ENCODE data around the gene AEN. TPM values are rescaled to one million over a fixed set of nuclear protein-coding genes. Genes with fewer than 3 reads are reported as not detected.

The AEN gene, protein sequence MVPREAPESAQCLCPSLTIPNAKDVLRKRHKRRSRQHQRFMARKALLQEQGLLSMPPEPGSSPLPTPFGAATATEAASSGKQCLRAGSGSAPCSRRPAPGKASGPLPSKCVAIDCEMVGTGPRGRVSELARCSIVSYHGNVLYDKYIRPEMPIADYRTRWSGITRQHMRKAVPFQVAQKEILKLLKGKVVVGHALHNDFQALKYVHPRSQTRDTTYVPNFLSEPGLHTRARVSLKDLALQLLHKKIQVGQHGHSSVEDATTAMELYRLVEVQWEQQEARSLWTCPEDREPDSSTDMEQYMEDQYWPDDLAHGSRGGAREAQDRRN
- 10 to 100 TPM; 39.6 to 40.3 TPM for total RNA-seq

DNA sequence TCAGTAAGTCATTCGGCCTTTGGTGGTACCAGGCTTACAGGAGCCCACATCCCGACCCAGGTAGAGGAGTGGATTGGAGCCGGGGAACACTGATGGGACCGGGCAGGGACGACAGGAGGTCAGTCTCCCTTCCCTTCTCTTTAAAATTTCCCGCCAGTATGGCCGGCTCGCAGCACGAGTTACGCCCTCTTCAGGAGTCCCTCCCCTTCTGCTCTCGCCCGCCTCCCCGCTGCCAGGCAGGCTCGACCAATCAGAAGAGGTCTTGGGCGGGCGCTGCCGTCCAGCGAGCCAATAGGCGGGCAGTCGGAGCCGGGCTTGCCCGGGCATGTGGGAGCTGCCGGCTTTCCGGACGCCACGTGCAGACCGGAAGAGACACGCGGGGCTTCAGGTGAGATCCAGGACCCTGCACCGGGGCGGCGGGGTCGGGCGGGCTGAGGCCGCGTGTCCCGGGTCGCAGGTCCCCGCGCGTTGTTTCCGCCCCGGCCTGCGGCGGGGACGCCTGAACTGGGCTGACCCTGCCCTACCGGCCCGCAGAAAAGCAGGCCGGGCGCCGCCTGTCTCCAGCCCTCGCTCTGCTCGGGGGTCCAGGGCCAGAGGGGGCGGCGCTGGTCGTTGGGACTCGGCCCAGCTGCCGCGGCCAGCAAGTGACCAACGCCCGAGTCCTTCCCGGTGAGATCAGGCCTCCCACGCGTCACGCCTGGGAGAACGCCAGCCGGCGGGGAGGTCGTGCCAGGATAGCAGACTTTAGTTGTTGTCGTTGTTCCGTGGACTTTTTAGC lies at the start of gene AEN:
Gene AEN (plus strand): TSS at position 346 of the 778 bp plus-strand sequence. CDS start 4,870 bp downstream, outside the sequence.

DNA sequence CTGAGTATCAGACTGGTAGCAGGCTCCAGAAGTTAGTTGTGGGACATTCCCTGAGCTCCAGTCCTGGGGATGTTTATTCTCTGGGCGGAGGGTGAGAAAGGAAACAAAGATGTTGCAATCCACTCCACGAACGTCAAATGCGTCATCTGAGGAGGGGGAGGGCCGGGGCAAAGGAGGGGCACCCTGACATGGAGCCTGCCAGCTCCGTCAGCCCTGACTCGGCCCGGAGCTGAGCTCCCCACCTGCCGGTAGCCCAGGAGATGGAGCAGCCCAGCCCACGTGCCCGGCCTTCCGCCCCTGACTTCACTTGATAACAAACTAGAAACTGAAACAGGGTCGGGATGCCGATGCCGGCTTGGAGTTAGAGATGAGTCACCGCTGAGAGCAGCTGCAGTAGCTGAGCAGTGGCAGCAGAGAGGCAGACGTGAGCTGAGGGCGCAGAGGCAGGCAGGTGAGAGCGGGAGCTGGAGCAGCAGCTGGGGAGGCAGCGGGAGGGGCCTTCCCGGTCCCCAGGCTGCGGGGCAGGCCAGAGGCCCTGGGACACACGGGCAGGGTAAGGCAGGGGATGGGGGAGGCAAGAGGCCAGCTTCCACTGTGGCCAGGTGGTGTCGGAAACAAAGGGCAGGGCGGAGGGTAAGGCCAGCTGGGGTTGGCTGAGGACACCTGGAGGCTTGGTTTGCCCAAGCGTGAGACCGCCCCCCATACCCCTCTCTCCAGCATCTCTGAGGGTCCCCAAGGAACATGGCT lies 17.7 kb downstream of the AEN start, which contains the start of gene ISG20:
Gene ISG20 (plus strand): TSS at position 391 of the 747 bp plus-strand sequence. CDS start 351 bp downstream, at position 742.

Small RNA genes within 50 kb of the gene (microRNA-seq; reads per million reads assigned to microRNA genes)
- gene MIR1179 (ENCODE audit: borderline microRNAs expressed, borderline replicate concordance) (not detected), gene MIR3529 (ENCODE audit: borderline microRNAs expressed, borderline replicate concordance) (not detected), gene MIR7-2 (ENCODE audit: borderline microRNAs expressed, borderline replicate concordance) (not detected)

Other genes starting within 250 kb of the AEN start
- 10 to 100 TPM; 20.2 to 20.3 TPM for gene MRPL46, start 154.0 kb upstream of the AEN start, total RNA-seq
- 10 to 100 TPM; 45.8 to 48.3 TPM for gene MRPS11, start 153.6 kb upstream of the AEN start, total RNA-seq
- 1 to 10 TPM; 4.2 to 5.1 TPM for gene DET1, start 74.7 kb upstream of the AEN start, total RNA-seq
- gene ISG20, start 17.7 kb downstream of the AEN start, total RNA-seq = 100 to 1,000 TPM; 149 to 152 TPM
- gene ACAN, start 182.1 kb downstream of the AEN start, total RNA-seq = not detected

Measured in activated naive CD4-positive, alpha-beta T cell treated with anti-CD3 and anti-CD28 coated beads, Interleukin-2, amount 10 ng/mL, durations not matched to agents 5 hours and 36 hours (primary cell).